Right renal pelvis (tissue), 4 donors: ENCODE results near the gene AFF3. TPM values are rescaled to one million over a fixed set of nuclear protein-coding genes. Genes with fewer than 3 reads are reported as not detected.
A peak's percentile ranks its signal among the peaks of the same experiment; 100 is the strongest.

Source experiments
- DNase-seq, 4 donors: peaks; one replicate each; pipeline ENCODE4 v3.0.0-alpha.2; 2013; ENCODE audit warnings: low read depth in 4 of 4, low spot score in 3 of 4, missing footprints in 1 of 4
- polyA plus RNA-seq, 4 donors: library from polyadenylated mRNA; unstranded; fragments of 120-200 nt; gene quantifications; one replicate each; pipeline ENCODE4 v1.2.1, GENCODE V29; 2013; ENCODE audit not compliant: insufficient read length in 4 of 4

Gene AFF3
- polyA plus RNA-seq, 4 donors: 18.3 to 25.4 (median 20.9) TPM

GRCh38 chr2:99602476-99602875 lies 539.9 kb downstream of the AFF3 start:
- no peak for DNase-seq

- peak; percentile 27 to 57 (median 48) for DNase-seq
Measured at GRCh38 chr2:99600981-99601651, 541.3 kb downstream of the AFF3 start.

GRCh38 chr2:99598441-99598840 lies 543.9 kb downstream of the AFF3 start:
- DNase-seq: no peak

GRCh38 chr2:99597616-99598015 lies 544.8 kb downstream of the AFF3 start:
- DNase-seq: no peak

GRCh38 chr2:99595373-99595772 lies 547.0 kb downstream of the AFF3 start:
- DNase-seq: no peak

- no peak for DNase-seq
Measured at GRCh38 chr2:99593692-99594427, 548.5 kb downstream of the AFF3 start.

GRCh38 chr2:99576775-99577174 lies 565.6 kb downstream of the AFF3 start:
- no peak for DNase-seq

- no peak for DNase-seq
Measured at GRCh38 chr2:99573634-99574251, 568.6 kb downstream of the AFF3 start.

GRCh38 chr2:99572373-99573164 lies 569.8 kb downstream of the AFF3 start:
- no peak for DNase-seq

GRCh38 chr2:99571954-99572353 lies 570.4 kb downstream of the AFF3 start:
- DNase-seq: no peak

- no peak for DNase-seq
Measured at GRCh38 chr2:99571533-99571932, 570.9 kb downstream of the AFF3 start.

- no peak for DNase-seq
Measured at GRCh38 chr2:99571021-99571420, 571.4 kb downstream of the AFF3 start.

- DNase-seq: peak in 1 of 4 donors; percentile 27
Measured at GRCh38 chr2:99569386-99569785, 573.0 kb downstream of the AFF3 start.

GRCh38 chr2:99565227-99565626 lies 577.2 kb downstream of the AFF3 start:
- DNase-seq: no peak

GRCh38 chr2:99562516-99562915 lies 579.9 kb downstream of the AFF3 start:
- DNase-seq: no peak

- no peak for DNase-seq
Measured at GRCh38 chr2:99561804-99562203, 580.6 kb downstream of the AFF3 start.

GRCh38 chr2:99559075-99559662 lies 583.2 kb downstream of the AFF3 start:
- peak; percentile 42 to 67 (median 50) for DNase-seq

- no peak for DNase-seq
Measured at GRCh38 chr2:99555404-99555803, 587.0 kb downstream of the AFF3 start.

GRCh38 chr2:99554871-99555270 lies 587.5 kb downstream of the AFF3 start:
- DNase-seq: no peak

GRCh38 chr2:99554238-99554637 lies 588.2 kb downstream of the AFF3 start:
- no peak for DNase-seq

- no peak for DNase-seq
Measured at GRCh38 chr2:99552529-99552928, 589.9 kb downstream of the AFF3 start.
